Measurements from ENCODE around the gene RMND5A.

DNA sequence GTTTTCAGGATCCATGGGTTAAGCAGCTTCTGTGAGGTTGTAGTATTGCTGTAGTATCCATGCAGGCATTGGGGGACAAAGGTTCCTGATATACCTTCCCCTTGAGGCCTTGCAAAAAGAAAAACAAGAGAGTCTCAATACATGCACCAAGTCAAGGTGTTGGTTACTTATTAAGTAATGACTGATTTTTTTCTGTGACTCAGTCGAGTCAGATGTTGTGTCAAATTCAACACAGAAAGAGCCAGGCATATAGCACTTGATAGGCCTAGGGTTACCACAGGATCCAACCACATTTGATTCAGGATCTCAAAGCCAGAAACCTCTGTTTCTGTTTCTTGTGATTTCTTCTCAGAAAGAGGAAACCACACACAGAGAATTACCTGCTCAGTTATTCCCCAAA, 95.5 kb downstream of the RMND5A start:
- TF ChIP-seq CTCF (IDR thresholded peaks at IDR 0.05; ENCODE audit: poor library complexity), result no peak
- TF ChIP-seq EZH2 (IDR thresholded peaks at IDR 0.05; ENCODE audit: borderline replicate concordance), result no peak
- TF ChIP-seq EZH2phosphoT487 (IDR thresholded peaks at IDR 0.05; ENCODE audit: low read depth, severe bottlenecking, unreplicated experiment), result no peak
